HCT116 (cell line): ENCODE results near the gene FDXR. TPM values are rescaled to one million over a fixed set of nuclear protein-coding genes. Genes with fewer than 3 reads are reported as not detected.
A peak's percentile ranks its signal among the peaks of the same experiment; 100 is the strongest.

Experiments used
- ATAC-seq: fragments of 200-7000 bp; cut with Tn5 transposase; 2 replicates; pipeline ENCODE4 v1.9.1; 2020; ENCODE audit warnings: mild to moderate bottlenecking, moderate library complexity
- BruUV-seq: library from RNA; stranded (reverse); fragments of 400-500 nt; replicated peaks from 2 replicates; lab custom pipeline; 2021; lab: Mats Ljungman, UMichigan
- CTCF ChIA-PET: fragments of 300-600 bp; sonication (Branson Sonifier 250); formaldehyde crosslinking; loops from one replicate; lab custom pipeline; 2021; ENCODE audit warnings: antibody characterized with exemption; lab: Charles Lee
- POLR2A ChIA-PET: fragments of 300-600, 350-600 bp; sonication (Branson Sonifier 250); formaldehyde crosslinking; loops from one replicate; lab custom pipeline; 2021; ENCODE audit warnings: antibody characterized with exemption; lab: Charles Lee
- RAD21 ChIA-PET, 2 experiments: fragments of 300-600 bp; sonication (Branson Sonifier 250); formaldehyde crosslinking; loops; one replicate each; lab custom pipeline; 2023; ENCODE audit warnings: low total read pairs in 2 of 2; ENCODE audit not compliant: uncharacterized antibody in 2 of 2, unreplicated experiment in 2 of 2, low non-redundant PET in 1 of 2; lab: Charles Lee
- DNase-seq: peaks from one replicate; pipeline ENCODE4 v3.0.0-alpha.2; 2010; ENCODE audit warnings: low read depth, low spot score
- H2AFZ ChIP-seq: fragments of 200-600 bp; shearing (Covaris generic), sonication (generic); 2 replicates; pipeline ENCODE4 v1.6.1; 2017; ENCODE audit warnings: low read depth, mixed run types, mixed read lengths, antibody characterized with exemption, low read length; ENCODE audit not compliant: poor library complexity, severe bottlenecking
- H3K27ac ChIP-seq: 2 replicates; pipeline ENCODE4 v1.5.1; 2012; ENCODE audit warnings: low read depth, low read length
- H3K27me3 ChIP-seq: fragments of 200-600 bp; sonication (generic); 2 replicates; pipeline ENCODE4 v1.6.1; 2016; ENCODE audit warnings: mixed run types, low read length, mixed read lengths; ENCODE audit not compliant: insufficient read depth
- H3K36me3 ChIP-seq, 2 experiments: fragments of 200-500 bp in 1 of 2; fragments of 200-600 bp in 1 of 2; sonication (Bioruptor generic) in 1 of 2; sonication (generic) in 1 of 2; 2 replicates each; pipeline versions ENCODE4 v1.5.1 to v1.6.1; 2014 to 2016; ENCODE audit warnings: low read length in 2 of 2, inconsistent platforms in 1 of 2, mixed read lengths in 1 of 2, mixed run types in 1 of 2; ENCODE audit not compliant: insufficient read depth in 2 of 2, control insufficient read depth in 1 of 2
- H3K4me1 ChIP-seq, 2 experiments: fragments of 200-600 bp in 1 of 2; sonication (generic) in 1 of 2; 2 replicates each; pipeline versions ENCODE4 v1.5.1 to v1.6.1; 2012 to 2017; ENCODE audit warnings: low read length in 2 of 2, inconsistent platforms in 1 of 2, mild to moderate bottlenecking in 1 of 2, mixed read lengths in 1 of 2, mixed run types in 1 of 2, moderate library complexity in 1 of 2; ENCODE audit not compliant: insufficient read depth in 2 of 2, control insufficient read depth in 1 of 2
- H3K4me2 ChIP-seq: fragments of 200-600 bp; sonication (generic); 2 replicates; pipeline ENCODE4 v1.6.1; 2017; ENCODE audit warnings: mixed run types, low read length, mixed read lengths
- H3K4me3 ChIP-seq, 2 experiments: fragments of 200-600 bp in 1 of 2; sonication (generic) in 1 of 2; replicated peaks in 1 of 2; 2 replicates each; pipeline ENCODE4 v1.5.1; 2011 to 2016; ENCODE audit warnings: low read length in 2 of 2, control low read depth in 1 of 2, low read depth in 1 of 2, mild to moderate bottlenecking in 1 of 2, mixed read lengths in 1 of 2, mixed run types in 1 of 2
- H3K79me2 ChIP-seq: fragments of 200-600 bp; sonication (generic); 2 replicates; pipeline ENCODE4 v1.6.1; 2017; ENCODE audit warnings: mild to moderate bottlenecking, mixed run types, low read length, moderate library complexity, mixed read lengths; ENCODE audit not compliant: insufficient read depth
- H3K9ac ChIP-seq: fragments of 200-600 bp; sonication (generic); 2 replicates; pipeline ENCODE4 v1.6.1; 2016; ENCODE audit warnings: low read length, mixed read lengths
- H3K9me2 ChIP-seq: fragments of 200-600 bp; sonication (generic), shearing (Covaris generic); 2 replicates; pipeline ENCODE4 v1.6.1; 2017; ENCODE audit warnings: mixed run types, mild to moderate bottlenecking, moderate library complexity; ENCODE audit not compliant: insufficient read depth
- H3K9me3 ChIP-seq, 2 experiments: fragments of 200-500 bp in 1 of 2; fragments of 200-600 bp in 1 of 2; sonication (Bioruptor generic) in 1 of 2; sonication (generic) in 1 of 2; 2 replicates each; pipeline ENCODE4 v1.6.1; 2014 to 2017; ENCODE audit warnings: low read length in 2 of 2, mixed read lengths in 2 of 2, inconsistent platforms in 1 of 2, low read depth in 1 of 2, mild to moderate bottlenecking in 1 of 2, mixed run types in 1 of 2, moderate library complexity in 1 of 2; ENCODE audit not compliant: control insufficient read depth in 1 of 2, insufficient read depth in 1 of 2
- H4K20me1 ChIP-seq: fragments of 200-600 bp; sonication (generic), shearing (Covaris generic); 2 replicates; pipeline ENCODE4 v1.6.1; 2017; ENCODE audit warnings: mixed run types, mild to moderate bottlenecking, moderate library complexity; ENCODE audit not compliant: insufficient read depth
- EGR1 ChIP-seq: IDR thresholded peaks from 2 replicates; pipeline ENCODE4 v1.6.1; 2012; ENCODE audit warnings: low read depth
- POLR2A ChIP-seq: IDR thresholded peaks from 2 replicates; pipeline ENCODE4 v1.7.0; 2011; ENCODE audit warnings: borderline replicate concordance; ENCODE audit not compliant: insufficient read depth, insufficient read length; ENCODE audit errors: extremely low read depth
- SRF ChIP-seq: IDR thresholded peaks from 2 replicates; pipeline ENCODE4 v1.6.1; 2012; ENCODE audit warnings: low read depth
- YY1 ChIP-seq: IDR thresholded peaks from 2 replicates; pipeline ENCODE4 v1.6.1; 2011; ENCODE audit warnings: low read length, low read depth, moderate library complexity, mild to moderate bottlenecking; ENCODE audit not compliant: insufficient replicate concordance; ENCODE audit errors: extremely low read depth
- ZBTB33 ChIP-seq: IDR thresholded peaks from 2 replicates; pipeline ENCODE4 v1.6.1; 2011; ENCODE audit warnings: mild to moderate bottlenecking, low read length, moderate library complexity; ENCODE audit not compliant: insufficient replicate concordance; ENCODE audit errors: extremely low read depth
- intact Hi-C: fragments of 100-400 bp; cut with micrococcal nuclease; formaldehyde crosslinking; loops from 2 replicates; pipeline ENCODE4 v1.10.0; 2022
- total RNA-seq: library from RNA; stranded (reverse); gene quantifications from one replicate; pipeline ENCODE4 v1.2.1, GENCODE V29; 2021; ENCODE audit not compliant: unreplicated experiment
- TF ChIP-seq, protein P1 (sequence below): IDR thresholded peaks from 2 replicates; pipeline ENCODE4 v1.6.1; 2012; ENCODE audit warnings: low read depth

The FDXR gene
- total RNA-seq, 1 experiment from 2014 or later: 98.8 TPM

DNA sequence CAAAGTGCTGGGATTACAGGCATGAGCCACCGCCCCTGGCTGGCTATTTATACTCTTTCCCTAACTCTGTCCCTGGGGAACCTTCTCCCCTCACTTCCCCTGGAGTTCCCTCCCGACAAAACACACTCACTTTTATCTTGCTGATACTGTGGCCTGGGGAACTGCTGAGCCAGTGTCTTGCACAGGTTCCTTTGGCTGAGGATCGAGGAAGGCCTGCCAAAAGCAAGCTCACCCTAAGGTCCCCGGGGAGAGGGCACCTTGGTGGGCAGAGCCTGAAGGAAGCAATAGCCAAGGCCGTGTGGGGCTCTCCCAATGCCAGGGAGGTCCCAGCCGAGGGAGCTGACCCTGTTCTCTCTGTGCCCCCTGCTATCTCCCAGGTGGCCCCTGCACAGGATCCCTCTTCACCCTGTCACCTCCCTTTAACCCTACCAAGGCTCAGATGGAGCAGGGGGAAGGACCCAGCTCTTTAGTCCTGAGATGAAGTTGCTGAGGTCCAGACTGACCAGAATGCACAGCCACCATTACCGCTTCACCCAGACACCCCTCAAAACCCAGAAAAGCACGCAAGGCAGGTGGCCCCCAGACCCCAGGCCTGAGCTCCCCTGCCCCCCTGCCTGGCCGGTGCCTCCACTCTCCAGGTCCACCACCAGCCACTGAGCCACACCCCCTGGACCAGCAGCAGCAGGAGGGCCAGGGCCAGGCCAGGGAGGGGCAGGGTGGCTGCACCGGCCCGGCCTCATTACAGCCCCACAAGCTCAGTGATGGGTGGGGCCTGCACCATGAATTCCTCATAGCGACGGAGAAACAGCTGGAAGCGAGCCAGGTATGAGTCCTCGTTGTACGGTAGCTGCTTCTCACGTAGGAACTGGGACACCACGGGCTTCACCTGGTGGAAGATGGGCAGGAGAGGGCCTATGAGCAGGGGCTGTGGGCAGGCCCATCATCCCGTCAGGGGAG is 5.1 kb upstream of the FDXR start (continued):
- TF ChIP-seq, protein P1, sequence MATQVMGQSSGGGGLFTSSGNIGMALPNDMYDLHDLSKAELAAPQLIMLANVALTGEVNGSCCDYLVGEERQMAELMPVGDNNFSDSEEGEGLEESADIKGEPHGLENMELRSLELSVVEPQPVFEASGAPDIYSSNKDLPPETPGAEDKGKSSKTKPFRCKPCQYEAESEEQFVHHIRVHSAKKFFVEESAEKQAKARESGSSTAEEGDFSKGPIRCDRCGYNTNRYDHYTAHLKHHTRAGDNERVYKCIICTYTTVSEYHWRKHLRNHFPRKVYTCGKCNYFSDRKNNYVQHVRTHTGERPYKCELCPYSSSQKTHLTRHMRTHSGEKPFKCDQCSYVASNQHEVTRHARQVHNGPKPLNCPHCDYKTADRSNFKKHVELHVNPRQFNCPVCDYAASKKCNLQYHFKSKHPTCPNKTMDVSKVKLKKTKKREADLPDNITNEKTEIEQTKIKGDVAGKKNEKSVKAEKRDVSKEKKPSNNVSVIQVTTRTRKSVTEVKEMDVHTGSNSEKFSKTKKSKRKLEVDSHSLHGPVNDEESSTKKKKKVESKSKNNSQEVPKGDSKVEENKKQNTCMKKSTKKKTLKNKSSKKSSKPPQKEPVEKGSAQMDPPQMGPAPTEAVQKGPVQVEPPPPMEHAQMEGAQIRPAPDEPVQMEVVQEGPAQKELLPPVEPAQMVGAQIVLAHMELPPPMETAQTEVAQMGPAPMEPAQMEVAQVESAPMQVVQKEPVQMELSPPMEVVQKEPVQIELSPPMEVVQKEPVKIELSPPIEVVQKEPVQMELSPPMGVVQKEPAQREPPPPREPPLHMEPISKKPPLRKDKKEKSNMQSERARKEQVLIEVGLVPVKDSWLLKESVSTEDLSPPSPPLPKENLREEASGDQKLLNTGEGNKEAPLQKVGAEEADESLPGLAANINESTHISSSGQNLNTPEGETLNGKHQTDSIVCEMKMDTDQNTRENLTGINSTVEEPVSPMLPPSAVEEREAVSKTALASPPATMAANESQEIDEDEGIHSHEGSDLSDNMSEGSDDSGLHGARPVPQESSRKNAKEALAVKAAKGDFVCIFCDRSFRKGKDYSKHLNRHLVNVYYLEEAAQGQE: no peak
- TF ChIP-seq YY1: no peak
- TF ChIP-seq EGR1: no peak
- TF ChIP-seq, all 23 proteins: peak for 0

GRCh38 chr17:74875977-74876593 is 3.3 kb upstream of the FDXR start:
- POLR2A ChIA-PET: interaction anchor here (1.3 kb wide), 1 partner anchor 30 kb away, joined by 3 read pairs; no protein-coding TSS in a partner anchor
- Histone ChIP-seq H3K27ac (no peak overlapping the region), H2AFZ (no peak overlapping the region), H3K79me2 (peaks cover 12% of the 10 kb centered on the region), H4K20me1 (no peaks in the 10 kb centered on the region), H3K27me3 (no peaks in the 10 kb centered on the region), H3K9me2 (no peaks in the 10 kb centered on the region), H3K4me2 (0 out of 2 replicates have a peak overlapping the region, but pooled peaks have one; percentile 11), H3K36me3 (no peaks in the 10 kb centered on the region), H3K4me1 (peaks cover 14 to 51% of the 10 kb centered on the region in 2 experiments), H3K9ac (no peak overlapping the region), H3K4me3 (no peak overlapping the region), H3K9me3 (no peaks in the 10 kb centered on the region)
- DNase-seq (no peak), ATAC-seq (no peak)
- intact Hi-C loops: no loop called here
- RAD21 ChIA-PET: interaction anchor here in 1 of 2 experiments (1.0 kb wide), 1 partner anchor 30 kb away, joined by 3 read pairs; no protein-coding TSS in a partner anchor
- no peak for TF ChIP-seq ZBTB33
- TF ChIP-seq POLR2A: no peak
- no peak for TF ChIP-seq SRF
- CTCF ChIA-PET: no interaction called here
- BruUV-seq: no TSS peak
